RWPE2 (cell line): ENCODE data around the gene CBX2.

Experiments
- ATAC-seq: fragments of 200-7000 bp; cut with Tn5 transposase; 3 replicates; pipeline ENCODE4 v1.9.1; 2021; ENCODE audit warnings: low read depth
- DNase-seq: peaks from one replicate; pipeline ENCODE4 v3.0.0-alpha.2; 2020; ENCODE audit warnings: low spot score
- H3K27ac ChIP-seq: fragments of 450-650 bp; 2 replicates; pipeline ENCODE4 v1.5.1; 2017; ENCODE audit warnings: mild to moderate bottlenecking; ENCODE audit not compliant: poor library complexity, severe bottlenecking
- H3K27me3 ChIP-seq: fragments of 250-450 bp; sonication (Bioruptor Pico); 2 replicates; pipeline ENCODE4 v1.5.1; 2021; ENCODE audit warnings: mild to moderate bottlenecking, moderate library complexity; ENCODE audit not compliant: insufficient read depth, poor library complexity, severe bottlenecking
- H3K36me3 ChIP-seq: fragments of 250-450 bp; sonication (Bioruptor Pico); 2 replicates; pipeline ENCODE4 v1.5.1; 2020; ENCODE audit warnings: low read depth, mild to moderate bottlenecking, moderate library complexity
- H3K4me1 ChIP-seq: fragments of 250-450 bp; sonication (Bioruptor Pico); 2 replicates; pipeline ENCODE4 v1.5.1; 2021; ENCODE audit warnings: mild to moderate bottlenecking, moderate library complexity; ENCODE audit not compliant: insufficient read depth, poor library complexity, severe bottlenecking
- H3K4me3 ChIP-seq: fragments of 250-450 bp; sonication (Bioruptor Pico); 2 replicates; pipeline ENCODE4 v1.5.1; 2021; ENCODE audit warnings: mild to moderate bottlenecking, moderate library complexity; ENCODE audit not compliant: severe bottlenecking
- H3K9me3 ChIP-seq: fragments of 250-450 bp; sonication (Bioruptor Pico); 2 replicates; pipeline ENCODE4 v1.5.1; 2021; ENCODE audit warnings: mild to moderate bottlenecking, moderate library complexity; ENCODE audit not compliant: severe bottlenecking
- CTCF ChIP-seq: fragments of 450-650 bp; IDR thresholded peaks from one replicate; pipeline ENCODE4 v1.5.1; 2017; ENCODE audit warnings: mild to moderate bottlenecking, moderate library complexity; ENCODE audit not compliant: poor library complexity, severe bottlenecking

The CBX2 gene

GRCh38 chr17:79811011-79811867 is 33.3 kb downstream of the CBX2 start:
- Histone ChIP-seq H3K27me3 (peaks cover 74% of the 10 kb centered on the region), H3K27ac (no peak overlapping the region), H3K36me3 (no peaks in the 10 kb centered on the region), H3K4me3 (no peak overlapping the region), H3K9me3 (no peaks in the 10 kb centered on the region), H3K4me1 (peaks cover 2% of the 10 kb centered on the region)
- ATAC-seq (peak; percentile 25), DNase-seq (no peak)
- TF ChIP-seq CTCF: peak; percentile 61

DNA sequence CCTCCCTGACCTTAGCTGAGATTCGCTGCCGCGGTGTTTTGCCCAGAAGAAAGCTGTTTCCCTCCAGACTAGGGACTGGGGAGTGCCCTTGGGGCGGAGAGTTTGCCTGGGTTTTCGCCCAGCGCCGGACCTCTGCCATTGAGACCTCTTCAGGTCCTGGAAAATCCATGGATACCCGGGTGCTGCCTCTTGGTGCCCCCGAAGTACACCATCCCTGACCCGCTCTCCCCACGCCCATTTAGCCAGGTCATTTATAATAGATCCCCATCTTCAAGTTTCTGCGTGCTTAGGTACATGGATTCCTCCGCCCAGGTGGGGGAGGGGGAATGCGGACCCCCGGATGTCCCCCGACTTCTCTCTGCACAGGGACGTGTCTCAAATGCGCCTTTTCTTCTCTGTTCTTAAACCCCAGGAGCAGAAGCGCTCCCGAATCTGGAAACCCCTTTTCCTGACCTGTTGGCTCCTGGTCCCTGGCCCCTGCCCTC is 34.0 kb downstream of the CBX2 start:
- ATAC-seq: no peak
- Histone ChIP-seq H3K9me3 (no peaks in the 10 kb centered on the region), H3K27me3 (peaks cover 69% of the 10 kb centered on the region), H3K4me1 (peaks cover 2% of the 10 kb centered on the region), H3K4me3 (no peak overlapping the region), H3K27ac (no peak overlapping the region), H3K36me3 (no peaks in the 10 kb centered on the region)
- no peak for DNase-seq
- no peak for TF ChIP-seq CTCF

- peaks cover 65% of the 10 kb centered on the region for H3K27me3 ChIP-seq
- peak overlapping the region; percentile 24 for H3K4me3 ChIP-seq
- no peak for DNase-seq
These were observed 34.7 kb downstream of the CBX2 start for GRCh38 chr17:79812353-79813258.

DNA sequence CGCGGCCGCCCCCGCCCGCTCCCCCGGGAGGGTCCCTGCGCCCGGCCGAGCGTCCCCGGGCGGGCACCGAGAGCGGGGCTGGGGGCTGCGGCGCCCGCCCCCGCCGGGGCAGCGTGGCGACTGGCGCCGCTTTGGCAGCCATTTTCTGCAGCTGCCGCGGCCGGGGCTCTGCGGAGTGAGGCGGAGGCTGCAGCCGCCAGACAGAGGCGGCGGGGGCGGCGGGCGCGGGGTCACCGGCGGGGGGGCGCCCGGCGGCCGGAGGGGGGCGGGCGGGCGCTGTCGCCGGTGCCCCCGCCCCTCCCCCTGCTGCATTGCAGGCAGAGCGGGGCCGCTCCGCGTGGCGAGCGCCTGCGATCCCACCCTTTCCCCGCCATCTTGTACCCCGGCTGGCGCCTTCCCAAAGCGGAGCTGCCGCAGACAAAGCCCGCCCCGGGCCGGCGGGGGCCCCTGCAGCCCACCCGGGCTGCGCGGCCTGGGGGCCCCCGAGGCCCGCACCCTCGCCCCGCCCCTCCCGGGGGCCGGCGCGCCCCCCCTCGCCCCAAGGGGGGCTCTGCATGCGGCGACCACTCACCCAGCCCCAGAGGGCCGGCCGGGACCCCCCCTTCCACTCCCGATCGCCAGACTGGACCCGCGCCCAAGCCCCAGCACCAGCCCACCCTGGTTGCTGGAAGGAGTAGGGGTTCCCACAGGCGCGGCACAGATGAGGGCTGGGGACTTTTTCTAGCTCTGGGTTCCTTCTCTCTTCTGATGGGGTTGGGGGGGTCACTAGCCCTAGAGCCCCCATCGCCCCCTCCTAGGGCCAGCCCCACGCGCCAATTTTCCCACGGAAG is 35.6 kb downstream of the CBX2 start:
- no peaks in the 10 kb centered on the region for H3K36me3 ChIP-seq
- no peak for DNase-seq
- ATAC-seq: no peak
- H3K4me3 ChIP-seq: peak overlapping the region; percentile 24
- TF ChIP-seq CTCF: no peak
- H3K4me1 ChIP-seq: peaks cover 2% of the 10 kb centered on the region
- no peak overlapping the region for H3K27ac ChIP-seq
- H3K27me3 ChIP-seq: peaks cover 56% of the 10 kb centered on the region
- no peaks in the 10 kb centered on the region for H3K9me3 ChIP-seq

More at GRCh38 chr17:79812353-79813258, 34.7 kb downstream of the CBX2 start:
- peaks cover 2% of the 10 kb centered on the region for H3K4me1 ChIP-seq
- H3K9me3 ChIP-seq: no peaks in the 10 kb centered on the region
- H3K36me3 ChIP-seq: no peaks in the 10 kb centered on the region
- no peak for ATAC-seq
- TF ChIP-seq CTCF: no peak
- no peak overlapping the region for H3K27ac ChIP-seq
